Type B pancreatic cell (in vitro differentiated cells): ENCODE data around the gene HTR4. TPM values are rescaled to one million over a fixed set of nuclear protein-coding genes. Genes with fewer than 3 reads are reported as not detected.

Source experiments
- total RNA-seq: library from RNA; stranded (reverse); gene quantifications from 2 replicates; pipeline ENCODE4 v1.2.1, GENCODE V29; 2021; ENCODE audit warnings: low replicate concordance

The HTR4 gene
- total RNA-seq, 1 donor from 2014 or later, result 0.29 TPM

Other genes starting within 250 kb of the HTR4 start
- 0.81 and 1.3 TPM in 2 replicates for gene ADRB2, start 172.1 kb upstream of the HTR4 start, total RNA-seq